Measurements from ENCODE around the gene MXD3. TPM values are rescaled to one million over a fixed set of nuclear protein-coding genes. Genes with fewer than 3 reads are reported as not detected.
"Not testable (repeated sequence)": the region's sequence is repeated elsewhere in the genome, so short reads cannot be mapped to it uniquely, and the experiment has no call there.

MXD3 gene, protein sequence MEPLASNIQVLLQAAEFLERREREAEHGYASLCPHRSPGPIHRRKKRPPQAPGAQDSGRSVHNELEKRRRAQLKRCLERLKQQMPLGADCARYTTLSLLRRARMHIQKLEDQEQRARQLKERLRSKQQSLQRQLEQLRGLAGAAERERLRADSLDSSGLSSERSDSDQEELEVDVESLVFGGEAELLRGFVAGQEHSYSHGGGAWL
- 10 to 100 TPM; 13.6 to 18.1 TPM for total RNA-seq
- polyA plus RNA-seq: 1 to 10 TPM in 1 of 3 donors, under 1 TPM in 2; 0.07 to 1.1 (median 0.44) TPM
- 3.4 to 16.7 (median 4.7) reads per million in 6 experiments for total RNA-seq

- peak within 1 kb of the TSS in 8 of 10 donors; percentile 43 to 83 (median 71) for H3K27ac Mint-ChIP-seq
- H3K36me3 Mint-ChIP-seq: peaks cover 0 to under 1% (median 0%) of the 10 kb centered on the region in 3 donors
- no peaks in the 10 kb centered on the region for H3K9me3 Mint-ChIP-seq
- POLR2A ChIA-PET: interaction anchor here (0.5 to 3.3 kb wide), 6 partner anchors 10 to 768 kb away, joined by 3 to 14 read pairs (median 7); partner anchors contain the start of genes PRELID1 and RAB24
- H3K27me3 Mint-ChIP-seq: peaks cover 0 to 4% (median 0%) of the 10 kb centered on the region in 5 donors
- peak within 1 kb of the TSS; percentile 70 to 91 (median 84) for H3K4me3 Mint-ChIP-seq
- DNase-seq (peak; percentile 86 to 97 (median 92)), ATAC-seq (peak; percentile 90 to 93)
- H3K4me1 Mint-ChIP-seq: peaks cover 12 to 42% (median 27%) of the 10 kb centered on the region in 4 donors
These were observed at the start of gene MXD3 for GRCh38 chr5:177311723-177312648. Gene MXD3 (minus strand): TSS chr5:177311898. CDS start chr5:177311830, 68 bp downstream.

- Mint-ChIP-seq H3K27ac (peak overlapping the region in 8 of 10 donors; percentile 24 to 94 (median 90)), H3K4me1 (peaks cover 47 to 90% (median 84%) of the 10 kb centered on the region in 4 donors), H3K36me3 (peaks cover 0 to 24% (median 0%) of the 10 kb centered on the region in 3 donors), H3K4me3 (peak overlapping the region; percentile 18 to 90 (median 81))
- not testable (repeated sequence) for H3K27me3 Mint-ChIP-seq, DNase-seq, ATAC-seq, H3K9me3 Mint-ChIP-seq
- POLR2A ChIA-PET: interaction anchor here (1.1 to 12.6 kb wide), 4 partner anchors 9 to 65 kb away, joined by 3 to 247 read pairs (median 15); partner anchors contain the start of gene LMAN2
These were observed 49.0 kb upstream of the MXD3 start for GRCh38 chr5:177360740-177361139.

DNA sequence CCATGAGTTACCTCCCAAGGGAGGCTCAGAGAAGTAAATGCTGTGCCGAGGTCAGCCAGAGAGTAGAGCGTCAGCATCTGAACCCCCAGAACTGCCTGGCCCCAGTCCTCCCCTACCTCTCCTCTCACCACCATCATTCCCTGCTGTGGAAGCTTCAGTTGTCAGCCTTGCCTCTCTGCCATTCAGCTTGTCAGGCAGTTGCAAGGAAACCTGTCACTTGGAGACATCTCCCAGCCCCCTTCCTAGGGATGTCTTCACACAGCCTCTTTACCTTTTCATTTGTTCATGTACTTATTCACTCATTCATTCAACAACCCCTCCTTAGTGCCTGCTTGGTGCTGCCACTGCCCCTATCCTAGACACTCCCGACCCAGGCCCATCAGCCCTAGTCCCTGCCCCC, 48.2 kb upstream of the MXD3 start:
- POLR2A ChIA-PET: interaction anchor here (3.2 to 12.6 kb wide), 2 partner anchors 8 to 9 kb away, joined by 27 to 247 read pairs; partner anchors contain the start of gene LMAN2

GRCh38 chr5:177359451-177359851, 47.8 kb upstream of the MXD3 start:
- H3K27ac Mint-ChIP-seq: peak overlapping the region; percentile 91 to 99 (median 95)
- peak overlapping the region; percentile 81 to 98 (median 86) for H3K4me3 Mint-ChIP-seq
- no peaks in the 10 kb centered on the region for H3K27me3 Mint-ChIP-seq
- ATAC-seq: no peak
- DNase-seq: no peak
- H3K4me1 Mint-ChIP-seq: peaks cover 48 to 92% (median 89%) of the 10 kb centered on the region in 4 donors
- POLR2A ChIA-PET: interaction anchor here (0.6 to 12.6 kb wide), 6 partner anchors 8 to 50 kb away, joined by 3 to 247 read pairs (median 6); partner anchors contain the start of genes LMAN2 and SLC34A1
- peaks cover 0 to 21% (median 1%) of the 10 kb centered on the region in 3 donors for H3K36me3 Mint-ChIP-seq
- peaks cover 0 to 2% (median 0%) of the 10 kb centered on the region in 9 donors for H3K9me3 Mint-ChIP-seq

More for the DNA sequence above, 48.2 kb upstream of the MXD3 start:
- Mint-ChIP-seq H3K36me3 (peaks cover 0 to 21% (median 1%) of the 10 kb centered on the region in 3 donors), H3K27ac (peak overlapping the region; percentile 91 to 99 (median 95)), H3K27me3 (no peaks in the 10 kb centered on the region), H3K4me1 (peaks cover 45 to 92% (median 89%) of the 10 kb centered on the region in 4 donors), H3K9me3 (peaks cover 0 to 2% (median 0%) of the 10 kb centered on the region in 9 donors), H3K4me3 (peak overlapping the region; percentile 81 to 98 (median 86))
- DNase-seq: no peak
- no peak for ATAC-seq

DNA sequence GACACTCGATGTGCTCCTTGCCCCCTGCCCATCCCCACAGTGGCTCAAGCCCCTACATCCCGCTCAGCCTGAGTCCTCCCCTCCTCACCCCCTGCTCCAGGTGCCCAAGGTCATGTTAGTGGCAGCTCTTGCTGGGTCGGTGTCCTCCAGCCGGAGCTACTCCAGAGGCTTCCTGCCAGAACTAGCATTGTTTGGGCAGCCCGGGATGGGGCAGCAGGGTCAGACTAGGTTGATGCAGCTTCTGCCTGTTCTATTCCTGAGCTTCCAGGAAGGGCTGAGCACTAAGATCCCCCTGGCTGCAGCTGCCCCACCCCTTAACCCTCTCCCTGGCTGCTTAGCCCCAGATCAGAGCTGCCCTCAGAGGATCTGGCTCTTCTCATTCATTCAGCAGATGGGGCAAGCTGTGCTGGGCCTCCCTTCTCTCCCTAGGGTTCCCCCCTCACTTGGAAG, 46.7 kb upstream of the MXD3 start:
- H3K4me3 Mint-ChIP-seq: peak overlapping the region; percentile 81 to 98 (median 86)
- POLR2A ChIA-PET: interaction anchor here (1.0 to 12.6 kb wide), 9 partner anchors 11 to 49 kb away, joined by 3 to 247 read pairs (median 5); partner anchors contain the start of gene SLC34A1
- no peaks in the 10 kb centered on the region for H3K27me3 Mint-ChIP-seq
- DNase-seq (no peak), ATAC-seq (no peak)
- peaks cover 0 to 2% (median 0%) of the 10 kb centered on the region in 9 donors for H3K9me3 Mint-ChIP-seq
- peaks cover 47 to 89% (median 82%) of the 10 kb centered on the region in 4 donors for H3K4me1 Mint-ChIP-seq
- peaks cover 0 to 16% (median 1%) of the 10 kb centered on the region in 3 donors for H3K36me3 Mint-ChIP-seq
- peak overlapping the region; percentile 91 to 99 (median 95) for H3K27ac Mint-ChIP-seq

- Mint-ChIP-seq H3K27ac (peak within 1 kb of the TSS; percentile 92 to 99 (median 96)), H3K9me3 (peaks cover 0 to 2% (median 0%) of the 10 kb centered on the region in 9 donors), H3K27me3 (no peaks in the 10 kb centered on the region), H3K4me3 (peak within 1 kb of the TSS; percentile 81 to 98 (median 86)), H3K4me1 (peaks cover 44 to 84% (median 80%) of the 10 kb centered on the region in 4 donors), H3K36me3 (peaks cover 0 to 15% (median 1%) of the 10 kb centered on the region in 3 donors)
- ATAC-seq (peak; percentile 87 to 93), DNase-seq (peak; percentile 48 to 92 (median 73))
- POLR2A ChIA-PET: interaction anchor here (1.0 to 12.6 kb wide), 11 partner anchors 12 to 68 kb away, joined by 3 to 247 read pairs (median 5); partner anchors contain the start of genes GRK6 and SLC34A1
These were observed 46.0 kb upstream of the MXD3 start, which contains the start of gene RGS14 for GRCh38 chr5:177357459-177358351. Gene RGS14 (plus strand): TSS chr5:177357924. CDS start chr5:177358025, 101 bp downstream.

DNA sequence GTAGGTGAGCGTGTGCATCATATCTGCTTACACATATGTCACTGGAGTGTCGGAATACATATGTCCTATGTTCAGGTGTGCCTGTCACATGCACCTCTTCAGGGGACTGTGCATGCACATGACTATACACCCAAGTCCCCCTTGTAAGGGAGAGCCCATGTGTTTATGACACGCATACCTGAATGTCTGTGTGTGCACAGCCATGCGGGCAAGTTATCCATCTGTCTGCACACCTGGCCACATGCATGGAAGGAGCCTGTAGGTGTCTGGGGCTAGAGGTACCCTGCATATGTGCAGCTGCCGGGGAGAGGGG, 45.4 kb upstream of the MXD3 start:
- H3K27me3 Mint-ChIP-seq: no peaks in the 10 kb centered on the region
- H3K4me3 Mint-ChIP-seq: peak overlapping the region; percentile 81 to 98 (median 86)
- peaks cover 40 to 79% (median 75%) of the 10 kb centered on the region in 4 donors for H3K4me1 Mint-ChIP-seq
- DNase-seq (peak in 1 of 10 donors; percentile 7), ATAC-seq (peak in 1 of 2 donors; percentile 12)
- POLR2A ChIA-PET: interaction anchor here (0.5 to 12.6 kb wide), 8 partner anchors 12 to 132 kb away, joined by 3 to 247 read pairs (median 5); partner anchors contain the start of gene GRK6
- H3K9me3 Mint-ChIP-seq: peaks cover 0 to 2% (median 0%) of the 10 kb centered on the region in 9 donors
- H3K27ac Mint-ChIP-seq: peak overlapping the region; percentile 90 to 99 (median 94)
- H3K36me3 Mint-ChIP-seq: peaks cover 0 to 10% (median 1%) of the 10 kb centered on the region in 3 donors

DNA sequence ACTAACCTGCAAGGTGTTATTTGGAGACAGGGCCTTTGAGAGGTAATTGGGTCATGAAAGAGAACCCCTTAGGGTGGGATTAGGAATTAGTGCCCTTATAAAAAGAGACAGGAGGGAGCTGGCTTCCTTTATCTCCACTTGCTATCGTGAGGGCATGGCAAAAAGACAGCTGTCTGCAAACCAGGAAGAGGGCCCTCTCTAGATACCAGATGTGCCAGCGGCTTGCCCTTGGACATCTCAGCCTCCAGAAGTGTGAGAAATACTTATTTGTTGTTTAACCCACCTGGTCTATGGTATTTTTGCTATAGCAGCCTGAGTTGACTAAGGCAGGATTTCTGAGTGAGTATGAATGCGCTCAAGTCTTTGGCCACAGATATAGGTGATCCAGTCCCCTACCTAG, 45.0 kb upstream of the MXD3 start:
- ATAC-seq (no peak), DNase-seq (peak in 1 of 10 donors; percentile 18)
- peaks cover 38 to 79% (median 75%) of the 10 kb centered on the region in 4 donors for H3K4me1 Mint-ChIP-seq
- peaks cover 0 to 8% (median 1%) of the 10 kb centered on the region in 3 donors for H3K36me3 Mint-ChIP-seq
- peaks cover 0 to 2% (median 0%) of the 10 kb centered on the region in 9 donors for H3K9me3 Mint-ChIP-seq
- peak overlapping the region; percentile 90 to 99 (median 94) for H3K27ac Mint-ChIP-seq
- peak overlapping the region; percentile 81 to 98 (median 86) for H3K4me3 Mint-ChIP-seq
- H3K27me3 Mint-ChIP-seq: no peaks in the 10 kb centered on the region
- POLR2A ChIA-PET: interaction anchor here (0.5 to 12.6 kb wide), 12 partner anchors 13 to 241 kb away, joined by 3 to 247 read pairs (median 4); partner anchors contain the start of gene GRK6

GRCh38 chr5:177355868-177356168, 44.1 kb upstream of the MXD3 start:
- ATAC-seq (no peak), DNase-seq (no peak)
- H3K4me1 Mint-ChIP-seq: peaks cover 36 to 76% (median 72%) of the 10 kb centered on the region in 4 donors
- H3K27ac Mint-ChIP-seq: peak overlapping the region in 9 of 10 donors; percentile 74 to 95 (median 91)
- peak overlapping the region in 5 of 10 donors; percentile 11 to 98 (median 22) for H3K4me3 Mint-ChIP-seq
- H3K9me3 Mint-ChIP-seq: peaks cover 0 to 2% (median 0%) of the 10 kb centered on the region in 9 donors
- POLR2A ChIA-PET: interaction anchor here (0.7 to 12.6 kb wide), 8 partner anchors 14 to 124 kb away, joined by 3 to 247 read pairs (median 4); no protein-coding TSS in a partner anchor
- no peaks in the 10 kb centered on the region for H3K27me3 Mint-ChIP-seq
- H3K36me3 Mint-ChIP-seq: peaks cover 0 to 8% (median 1%) of the 10 kb centered on the region in 3 donors

DNA sequence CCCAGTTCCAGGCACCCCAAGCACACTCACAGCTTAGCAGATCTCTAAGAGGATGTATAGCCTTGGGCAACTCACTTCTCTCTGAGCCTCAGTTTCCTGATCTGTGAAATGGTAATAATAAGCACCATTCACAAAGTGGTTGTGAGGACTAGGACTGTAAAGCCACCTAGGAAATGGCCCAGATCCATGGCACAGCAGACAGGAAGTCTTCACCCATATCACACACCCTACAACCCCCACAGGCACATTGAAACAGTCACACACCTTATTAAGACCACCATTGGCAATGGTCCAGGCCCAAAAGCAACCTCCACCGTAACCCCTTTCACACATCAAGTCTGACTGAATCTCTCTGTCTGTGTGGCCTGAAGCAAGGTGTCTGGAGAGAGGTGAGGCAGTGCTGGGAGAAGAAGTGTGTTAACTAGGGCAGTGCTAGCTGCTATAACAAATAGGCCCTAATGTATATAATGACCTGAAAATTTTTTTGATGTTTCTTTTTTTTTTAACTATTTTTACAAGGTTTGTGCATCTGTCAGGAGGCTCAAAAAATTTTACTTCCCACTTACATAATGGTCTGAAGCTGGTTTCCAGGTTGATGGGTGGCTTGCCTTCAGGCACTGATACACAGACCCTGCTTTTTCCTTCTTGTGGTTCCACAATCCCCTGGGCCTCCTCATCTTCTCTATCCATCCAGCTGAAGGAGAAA, 43.6 kb upstream of the MXD3 start:
- peak in 1 of 10 donors; percentile 50 for DNase-seq
- POLR2A ChIA-PET: interaction anchor here (1.0 to 12.6 kb wide), 5 partner anchors 14 to 100 kb away, joined by 3 to 247 read pairs (median 4); partner anchors contain the start of gene GRK6

More for the DNA sequence above, 43.6 kb upstream of the MXD3 start:
- Mint-ChIP-seq H3K4me3 (peak overlapping the region in 4 of 10 donors; percentile 4 to 98 (median 14)), H3K27me3 (no peaks in the 10 kb centered on the region), H3K36me3 (peaks cover 0 to 8% (median 1%) of the 10 kb centered on the region in 3 donors), H3K27ac (peak overlapping the region in 8 of 10 donors; percentile 31 to 95 (median 79)), H3K4me1 (peaks cover 36 to 75% (median 72%) of the 10 kb centered on the region in 4 donors), H3K9me3 (peaks cover 0 to 2% (median 0%) of the 10 kb centered on the region in 9 donors)
- ATAC-seq: no peak
